ENCODE results near the gene NRROS. TPM values are rescaled to one million over a fixed set of nuclear protein-coding genes. Genes with fewer than 3 reads are reported as not detected.
A peak's percentile ranks its signal among the peaks of the same experiment; 100 is the strongest.

The NRROS gene
- total and polyA plus RNA-seq, 2 of the 4 experiments (the other 2 are of a cell fraction), result 0.10 TPM; not detected in 1

DNA sequence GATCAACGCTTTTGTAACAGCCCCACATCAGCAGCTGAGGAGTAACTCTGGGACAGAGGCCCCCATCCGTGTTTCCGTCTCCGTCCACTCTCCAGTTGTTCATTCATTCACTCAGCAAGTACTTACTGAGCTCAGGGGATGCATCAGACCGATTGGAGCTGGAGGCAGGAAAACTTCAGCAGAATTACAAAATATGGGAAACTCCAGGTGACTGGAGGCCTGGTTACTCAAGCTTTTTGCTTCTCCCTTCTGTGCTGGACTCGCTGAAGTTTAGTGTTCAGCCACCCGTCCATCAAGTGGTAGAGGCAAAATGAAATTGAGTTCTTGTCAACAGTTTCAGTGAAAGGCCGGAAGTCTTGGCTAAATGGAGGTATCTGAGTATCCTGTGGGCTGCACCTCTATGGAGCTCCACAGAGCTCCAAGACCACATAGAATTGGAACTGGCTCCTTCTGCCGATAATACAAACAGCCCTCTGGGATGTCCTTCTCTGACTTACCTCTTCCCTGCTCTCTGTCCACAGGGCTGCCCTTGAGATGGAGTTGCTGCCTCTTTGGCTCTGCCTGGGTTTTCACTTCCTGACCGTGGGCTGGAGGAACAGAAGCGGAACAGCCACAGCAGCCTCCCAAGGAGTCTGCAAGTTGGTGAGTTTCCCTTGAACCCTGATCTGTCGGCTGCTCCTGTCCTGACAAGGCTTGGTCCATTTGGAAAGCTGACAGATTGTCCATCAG is 14.7 kb downstream of the NRROS start:
- H3K23ac ChIP-seq (ENCODE audit: low read depth, low read length), result no peak overlapping the region
- BruUV-seq (replicated peaks), result no TSS peak
- H3K56ac ChIP-seq (ENCODE audit: extremely low read depth, insufficient read depth, low read length), result no peak overlapping the region
- H3K79me1 ChIP-seq (ENCODE audit: low read depth in 1 of 2, low read length in 2 of 2), result no peaks in the 10 kb centered on the region
- H4K5ac ChIP-seq (ENCODE audit: low read depth, low read length), result no peak overlapping the region
- peaks cover 2% of the 10 kb centered on the region for H3K4me1 ChIP-seq (ENCODE audit: control insufficient read depth, insufficient read depth, low read length)
- TF ChIP-seq, protein P1, sequence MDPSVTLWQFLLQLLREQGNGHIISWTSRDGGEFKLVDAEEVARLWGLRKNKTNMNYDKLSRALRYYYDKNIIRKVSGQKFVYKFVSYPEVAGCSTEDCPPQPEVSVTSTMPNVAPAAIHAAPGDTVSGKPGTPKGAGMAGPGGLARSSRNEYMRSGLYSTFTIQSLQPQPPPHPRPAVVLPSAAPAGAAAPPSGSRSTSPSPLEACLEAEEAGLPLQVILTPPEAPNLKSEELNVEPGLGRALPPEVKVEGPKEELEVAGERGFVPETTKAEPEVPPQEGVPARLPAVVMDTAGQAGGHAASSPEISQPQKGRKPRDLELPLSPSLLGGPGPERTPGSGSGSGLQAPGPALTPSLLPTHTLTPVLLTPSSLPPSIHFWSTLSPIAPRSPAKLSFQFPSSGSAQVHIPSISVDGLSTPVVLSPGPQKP (IDR thresholded peaks at IDR 0.05; ENCODE audit: borderline replicate concordance, low read depth, low read length), result no peak
- TF ChIP-seq, protein P2, sequence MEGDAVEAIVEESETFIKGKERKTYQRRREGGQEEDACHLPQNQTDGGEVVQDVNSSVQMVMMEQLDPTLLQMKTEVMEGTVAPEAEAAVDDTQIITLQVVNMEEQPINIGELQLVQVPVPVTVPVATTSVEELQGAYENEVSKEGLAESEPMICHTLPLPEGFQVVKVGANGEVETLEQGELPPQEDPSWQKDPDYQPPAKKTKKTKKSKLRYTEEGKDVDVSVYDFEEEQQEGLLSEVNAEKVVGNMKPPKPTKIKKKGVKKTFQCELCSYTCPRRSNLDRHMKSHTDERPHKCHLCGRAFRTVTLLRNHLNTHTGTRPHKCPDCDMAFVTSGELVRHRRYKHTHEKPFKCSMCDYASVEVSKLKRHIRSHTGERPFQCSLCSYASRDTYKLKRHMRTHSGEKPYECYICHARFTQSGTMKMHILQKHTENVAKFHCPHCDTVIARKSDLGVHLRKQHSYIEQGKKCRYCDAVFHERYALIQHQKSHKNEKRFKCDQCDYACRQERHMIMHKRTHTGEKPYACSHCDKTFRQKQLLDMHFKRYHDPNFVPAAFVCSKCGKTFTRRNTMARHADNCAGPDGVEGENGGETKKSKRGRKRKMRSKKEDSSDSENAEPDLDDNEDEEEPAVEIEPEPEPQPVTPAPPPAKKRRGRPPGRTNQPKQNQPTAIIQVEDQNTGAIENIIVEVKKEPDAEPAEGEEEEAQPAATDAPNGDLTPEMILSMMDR (conservative IDR thresholded peaks at IDR 0.05; ENCODE audit: low read depth, low read length), result no peak
- no peak for TF ChIP-seq CEBPB (IDR thresholded peaks at IDR 0.05; ENCODE audit: low read depth, low read length)
- TF ChIP-seq, protein P3, sequence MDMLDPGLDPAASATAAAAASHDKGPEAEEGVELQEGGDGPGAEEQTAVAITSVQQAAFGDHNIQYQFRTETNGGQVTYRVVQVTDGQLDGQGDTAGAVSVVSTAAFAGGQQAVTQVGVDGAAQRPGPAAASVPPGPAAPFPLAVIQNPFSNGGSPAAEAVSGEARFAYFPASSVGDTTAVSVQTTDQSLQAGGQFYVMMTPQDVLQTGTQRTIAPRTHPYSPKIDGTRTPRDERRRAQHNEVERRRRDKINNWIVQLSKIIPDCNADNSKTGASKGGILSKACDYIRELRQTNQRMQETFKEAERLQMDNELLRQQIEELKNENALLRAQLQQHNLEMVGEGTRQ (IDR thresholded peaks at IDR 0.05; ENCODE audit: low read depth, low read length), result no peak
- TF ChIP-seq FOS (IDR thresholded peaks at IDR 0.05; ENCODE audit: low read depth, low read length), result no peak
- H3K36me3 ChIP-seq (ENCODE audit: control insufficient read depth, insufficient read depth, low read length), result no peaks in the 10 kb centered on the region
- no peak overlapping the region for H3K4ac ChIP-seq (ENCODE audit: low read depth, low read length)
- H3K27me3 ChIP-seq (ENCODE audit: control insufficient read depth, insufficient read depth, low read length), result peaks cover 2% of the 10 kb centered on the region; the same call in 1 of the 2 replicates
- H4K91ac ChIP-seq (ENCODE audit: insufficient read depth, low read depth, low read length), result no peak overlapping the region
- peaks cover 6% of the 10 kb centered on the region; the same call in 1 of the 2 replicates for H3K9me1 ChIP-seq (ENCODE audit: insufficient read depth, low read length)
- dilution Hi-C loops (cut with HindIII; ENCODE audit: low sequenced_read_pairs, unreplicated experiment), result no loop called here
- H3K9me3 ChIP-seq (ENCODE audit: control insufficient read depth, insufficient read depth, low read length), result no peaks in the 10 kb centered on the region
- DNase-seq, result no peak
- no peak overlapping the region for H2BK120ac ChIP-seq (ENCODE audit: low read depth, low read length)
- H2BK15ac ChIP-seq (ENCODE audit: low read depth, low read length), result no peak overlapping the region
- in situ Hi-C loops (cut with MboI; ENCODE audit: low sequenced_read_pairs), result no loop called here
- CTCF ChIA-PET, result interaction anchor here (0.6 kb wide), 1 partner anchor 73 kb away, joined by 3 read pairs; no protein-coding TSS in a partner anchor
- H4K20me1 ChIP-seq (ENCODE audit: insufficient read depth, low read length), result peaks cover 3% of the 10 kb centered on the region; the same call in 1 of the 2 replicates
- peak overlapping the region; percentile 36 for H2AFZ ChIP-seq (replicated peaks; ENCODE audit: low read length, poor library complexity)
- no peak overlapping the region for H3K9ac ChIP-seq (ENCODE audit: low read depth, low read length)
- POLR2A ChIA-PET (ENCODE audit: unreplicated experiment), result no interaction called here
- no peak overlapping the region for H3K18ac ChIP-seq (ENCODE audit: low read depth, low read length)
- H3K4me3 ChIP-seq (ENCODE audit: insufficient read depth, low read depth, low read length), result no peak overlapping the region
- no peak overlapping the region for H3K27ac ChIP-seq (ENCODE audit: insufficient read depth, low read length)
- H3K14ac ChIP-seq (replicated peaks; ENCODE audit: low read depth, low read length), result no peak overlapping the region
- no peak overlapping the region for H3K4me2 ChIP-seq (ENCODE audit: low read depth, low read length)
- ATAC-seq (ENCODE audit: low read depth), result no peak
- H2AK5ac ChIP-seq (ENCODE audit: low read depth, low read length), result no peak overlapping the region
- H4K8ac ChIP-seq (ENCODE audit: low read depth in 2 of 2, low read length in 2 of 2), result no peak overlapping the region
- intact Hi-C loops (cut with micrococcal nuclease), result no loop called here
- WGBS, 2 experiments (ENCODE audit: extremely low coverage in 2 of 2, insufficient read length in 1 of 2), result 100% methylated on average over 3 of the region's 12 CpGs; no CpG with 5 or more reads in 1 of the 2 experiments
- H2AK9ac ChIP-seq (replicated peaks; ENCODE audit: low read depth, low read length, poor library complexity), result no peak overlapping the region
- H2BK20ac ChIP-seq (ENCODE audit: low read depth, low read length), result no peak overlapping the region
- no peak overlapping the region for H2BK5ac ChIP-seq (ENCODE audit: low read depth, low read length, poor library complexity, severe bottlenecking)

All from IMR-90 (cell line).